Activated naive CD4-positive, alpha-beta T cell (primary cell): Measurements from ENCODE around the gene PNPLA5.
"Not testable (repeated sequence)": the region's sequence is repeated elsewhere in the genome, so short reads cannot be mapped to it uniquely, and the experiment has no call there.

Experiments
- DNase-seq, 4 experiments: peaks; one replicate each; lab custom pipeline; 2025; lab: John Stamatoyannopoulos, UW

PNPLA5 gene

GRCh38 chr22:43881091-43882061, 10.4 kb downstream of the PNPLA5 start:
- DNase-seq = no peak

GRCh38 chr22:43880541-43880991, 11.2 kb downstream of the PNPLA5 start:
- no peak for DNase-seq

GRCh38 chr22:43879901-43880540, 11.8 kb downstream of the PNPLA5 start:
- no peak for DNase-seq

GRCh38 chr22:43878831-43879550, 12.8 kb downstream of the PNPLA5 start:
- DNase-seq = no peak

GRCh38 chr22:43878079-43878795, 13.6 kb downstream of the PNPLA5 start:
- DNase-seq = no peak

- DNase-seq = no peak
Measured at GRCh38 chr22:43876866-43877509, 14.8 kb downstream of the PNPLA5 start.

- no peak for DNase-seq
Measured at GRCh38 chr22:43869799-43870198, 22.0 kb downstream of the PNPLA5 start.

GRCh38 chr22:43869001-43869400, 22.8 kb downstream of the PNPLA5 start:
- not testable (repeated sequence) for DNase-seq

- DNase-seq = no peak
Measured at GRCh38 chr22:43867839-43868635, 23.8 kb downstream of the PNPLA5 start.

- DNase-seq = no peak
Measured at GRCh38 chr22:43862882-43863202, 29.0 kb downstream of the PNPLA5 start.

GRCh38 chr22:43862074-43862881, 29.5 kb downstream of the PNPLA5 start, which contains the start of gene SULT4A1:
Gene SULT4A1, minus strand, starts transcription at chr22:43862513. Its CDS starts 131 bp downstream, at chr22:43862382.
- no peak for DNase-seq

- no peak for DNase-seq
Measured at GRCh38 chr22:43861529-43861928, 30.3 kb downstream of the PNPLA5 start.

GRCh38 chr22:43860831-43861230, 31.0 kb downstream of the PNPLA5 start:
- DNase-seq = no peak

GRCh38 chr22:43860126-43860525, 31.7 kb downstream of the PNPLA5 start:
- no peak for DNase-seq

GRCh38 chr22:43859621-43860020, 32.2 kb downstream of the PNPLA5 start:
- DNase-seq = no peak

- DNase-seq = no peak
Measured at GRCh38 chr22:43859176-43859575, 32.6 kb downstream of the PNPLA5 start.

GRCh38 chr22:43858156-43858895, 33.5 kb downstream of the PNPLA5 start:
- no peak for DNase-seq

- no peak for DNase-seq
Measured at GRCh38 chr22:43857367-43857766, 34.4 kb downstream of the PNPLA5 start.

- no peak for DNase-seq
Measured at GRCh38 chr22:43855431-43855830, 36.4 kb downstream of the PNPLA5 start.
